Bronchial epithelial cell (primary cell): ENCODE results near the gene RASL12. TPM values are rescaled to one million over a fixed set of nuclear protein-coding genes. Genes with fewer than 3 reads are reported as not detected.
"Not testable (repeated sequence)": the region's sequence is repeated elsewhere in the genome, so short reads cannot be mapped to it uniquely, and the experiment has no call there.

Experiments
- DNase-seq: peaks from one replicate; pipeline ENCODE4 v3.0.0-alpha.2; 2010; ENCODE audit warnings: low read depth
- FAIRE-seq: peaks from 2 replicates; lab custom pipeline; 2011; peaks lifted over from hg19 to GRCh38; lab: Jason Lieb, UNC
- H3K27me3 ChIP-seq: 2 replicates; pipeline ENCODE4 v1.5.1; 2011; ENCODE audit warnings: low read length; ENCODE audit not compliant: control insufficient read depth, insufficient read depth
- H3K36me3 ChIP-seq: 2 replicates; pipeline ENCODE4 v1.5.1; 2011; ENCODE audit warnings: low read length; ENCODE audit not compliant: control insufficient read depth, insufficient read depth
- H3K4me3 ChIP-seq: 2 replicates; pipeline ENCODE4 v1.5.1; 2011; ENCODE audit warnings: mild to moderate bottlenecking, low read depth, low read length, control low read depth
- CTCF ChIP-seq: IDR thresholded peaks from 2 replicates; pipeline ENCODE4 v1.5.1; 2011; ENCODE audit warnings: mild to moderate bottlenecking, moderate library complexity, low read length, control low read depth, inconsistent platforms; ENCODE audit not compliant: insufficient read depth, severe bottlenecking
- total RNA-seq: library from RNA; depleted of rRNA; stranded (reverse); fragments of >200 nt; gene quantifications from 2 replicates; pipeline ENCODE4 v1.2.1, GENCODE V29; 2014

The RASL12 gene
- total RNA-seq, 1 donor from 2014 or later, result not detected

- no peak for TF ChIP-seq CTCF
- no peak for FAIRE-seq
- Histone ChIP-seq H3K4me3 (no peak overlapping the region), H3K27me3 (no peaks in the 10 kb centered on the region), H3K36me3 (no peaks in the 10 kb centered on the region)
- DNase-seq, result no peak
These were observed 13.5 kb upstream of the RASL12 start for GRCh38 chr15:65081270-65081669.

- Histone ChIP-seq H3K36me3 (no peaks in the 10 kb centered on the region), H3K4me3 (no peak overlapping the region), H3K27me3 (no peaks in the 10 kb centered on the region)
- FAIRE-seq (no peak), DNase-seq (no peak)
- TF ChIP-seq CTCF, result no peak
These were observed 11.8 kb upstream of the RASL12 start for GRCh38 chr15:65079580-65079979.

- H3K27me3 ChIP-seq, result no peaks in the 10 kb centered on the region
- H3K36me3 ChIP-seq, result no peaks in the 10 kb centered on the region
- DNase-seq (peak; percentile 26), FAIRE-seq (no peak)
- H3K4me3 ChIP-seq, result no peak overlapping the region
- peak; percentile 78 for TF ChIP-seq CTCF
These were observed 10.2 kb upstream of the RASL12 start for GRCh38 chr15:65077981-65078352.

- DNase-seq (no peak), FAIRE-seq (no peak)
- no peak for TF ChIP-seq CTCF
- H3K36me3 ChIP-seq, result no peaks in the 10 kb centered on the region
- H3K27me3 ChIP-seq, result no peaks in the 10 kb centered on the region
- no peak overlapping the region for H3K4me3 ChIP-seq
These were observed 9.6 kb upstream of the RASL12 start for GRCh38 chr15:65077291-65077980.

GRCh38 chr15:65076486-65077290 lies 8.9 kb upstream of the RASL12 start, which contains the start of gene KBTBD13:
TSS of gene KBTBD13 (plus strand) at chr15:65076746. CDS start at chr15:65076816, 70 bp downstream.
- H3K4me3 ChIP-seq, result no peak within 1 kb of the TSS
- no peaks in the 10 kb centered on the region for H3K27me3 ChIP-seq
- no peaks in the 10 kb centered on the region for H3K36me3 ChIP-seq
- TF ChIP-seq CTCF, result no peak
- DNase-seq (no peak), FAIRE-seq (no peak)

- H3K27me3 ChIP-seq, DNase-seq, H3K36me3 ChIP-seq, FAIRE-seq, H3K4me3 ChIP-seq: not testable (repeated sequence)
These were observed 8.0 kb upstream of the RASL12 start for GRCh38 chr15:65075607-65076395.

- not testable (repeated sequence) for DNase-seq, H3K27me3 ChIP-seq, H3K36me3 ChIP-seq, H3K4me3 ChIP-seq, FAIRE-seq
These were observed 7.2 kb upstream of the RASL12 start for GRCh38 chr15:65074946-65075345.
